NT2/D1 (cell line): ENCODE results near the gene RIMBP2.

Experiments
- SUZ12 ChIP-seq: IDR thresholded peaks from 2 replicates; pipeline ENCODE4 v1.6.1; 2011; ENCODE audit not compliant: insufficient read length, insufficient read depth; ENCODE audit errors: extremely low read depth
- YY1 ChIP-seq: IDR thresholded peaks from 2 replicates; pipeline ENCODE4 v1.6.1; 2011; ENCODE audit not compliant: insufficient read length, insufficient read depth

GRCh38 chr12:130478786-130479185 lies 237.3 kb downstream of the RIMBP2 start:
- TF ChIP-seq SUZ12 (no peak), YY1 (no peak)
